COLO829 (cell line): ENCODE data around the gene RSAD1.

Source experiments
- DNase-seq: peaks from one replicate; pipeline ENCODE4 v3.0.0; 2012; ENCODE audit warnings: low spot score

The RSAD1 gene

GRCh38 chr17:50458270-50458669, 20.4 kb upstream of the RSAD1 start:
- no peak for DNase-seq

- no peak for DNase-seq
Observed at GRCh38 chr17:50458701-50459676, 19.7 kb upstream of the RSAD1 start.

- no peak for DNase-seq
Observed at GRCh38 chr17:50459756-50460155, 18.9 kb upstream of the RSAD1 start.

GRCh38 chr17:50460831-50461526, 17.7 kb upstream of the RSAD1 start:
- no peak for DNase-seq

GRCh38 chr17:50461550-50462132, 17.0 kb upstream of the RSAD1 start:
- DNase-seq = no peak

- no peak for DNase-seq
Observed at GRCh38 chr17:50462446-50462845, 16.2 kb upstream of the RSAD1 start.

- DNase-seq = no peak
Observed at GRCh38 chr17:50464121-50464520, 14.5 kb upstream of the RSAD1 start.

- DNase-seq = no peak
Observed at GRCh38 chr17:50464736-50465135, 13.9 kb upstream of the RSAD1 start.

GRCh38 chr17:50465171-50465570, 13.5 kb upstream of the RSAD1 start:
- no peak for DNase-seq

GRCh38 chr17:50465635-50466034, 13.0 kb upstream of the RSAD1 start:
- no peak for DNase-seq

GRCh38 chr17:50466371-50467113, 12.1 kb upstream of the RSAD1 start:
- DNase-seq = no peak

- no peak for DNase-seq
Observed at GRCh38 chr17:50467114-50467854, 11.4 kb upstream of the RSAD1 start.

- DNase-seq = no peak
Observed at GRCh38 chr17:50467855-50468303, 10.8 kb upstream of the RSAD1 start.

GRCh38 chr17:50468304-50469207, 10.1 kb upstream of the RSAD1 start, which contains the start of gene CHAD:
TSS of gene CHAD (minus strand) at chr17:50468880. CDS start at chr17:50468813, 67 bp downstream.
- DNase-seq = no peak

GRCh38 chr17:50469208-50469605, 9.5 kb upstream of the RSAD1 start:
- DNase-seq = no peak

GRCh38 chr17:50469671-50470305, 8.9 kb upstream of the RSAD1 start:
- no peak for DNase-seq

- no peak for DNase-seq
Observed at GRCh38 chr17:50470426-50470825, 8.2 kb upstream of the RSAD1 start.

- no peak for DNase-seq
Observed at GRCh38 chr17:50471009-50471905, 7.4 kb upstream of the RSAD1 start.

- no peak for DNase-seq
Observed at GRCh38 chr17:50472286-50472685, 6.4 kb upstream of the RSAD1 start.
